LNCaP clone FGC (cell line): ENCODE measurements around the gene LRRC57.

Source experiments
- DNase-seq: peaks from one replicate; pipeline ENCODE4 v3.0.0-alpha.2; 2011; ENCODE audit warnings: low read depth
- H3K4me3 ChIP-seq: 2 replicates; pipeline ENCODE4 v1.5.1; 2011; ENCODE audit warnings: mild to moderate bottlenecking, low read depth, low read length, control low read depth
- CTCF ChIP-seq: IDR thresholded peaks from 2 replicates; pipeline ENCODE4 v1.5.1; 2012; ENCODE audit warnings: mild to moderate bottlenecking; ENCODE audit not compliant: control insufficient read depth, insufficient read depth; ENCODE audit errors: extremely low read depth

The LRRC57 gene

GRCh38 chr15:42499858-42500609, 48.6 kb downstream of the LRRC57 start:
- DNase-seq: no peak
- H3K4me3 ChIP-seq: no peak overlapping the region
- TF ChIP-seq CTCF: no peak

- TF ChIP-seq CTCF: no peak
- no peak for DNase-seq
- no peak overlapping the region for H3K4me3 ChIP-seq
Observed at GRCh38 chr15:42498212-42499068, 50.2 kb downstream of the LRRC57 start.

GRCh38 chr15:42495361-42496212, 53.0 kb downstream of the LRRC57 start, which contains the start of gene SNAP23:
TSS of gene SNAP23 (plus strand) at chr15:42495634. CDS start at chr15:42511847, 16,213 bp downstream.
- peak within 1 kb of the TSS; percentile 74 for H3K4me3 ChIP-seq
- DNase-seq: peak; percentile 92
- no peak for TF ChIP-seq CTCF

- no peak for DNase-seq
- no peak for TF ChIP-seq CTCF
Observed at GRCh38 chr15:42494998-42495360, 53.6 kb downstream of the LRRC57 start.

GRCh38 chr15:42493679-42494078, 54.9 kb downstream of the LRRC57 start:
- H3K4me3 ChIP-seq: no peak overlapping the region
- DNase-seq: no peak

More at GRCh38 chr15:42494998-42495360, 53.6 kb downstream of the LRRC57 start:
- peak overlapping the region; percentile 74 for H3K4me3 ChIP-seq

More at GRCh38 chr15:42493679-42494078, 54.9 kb downstream of the LRRC57 start:
- TF ChIP-seq CTCF: no peak
